D721Med (cell line): Measurements from ENCODE around the gene OTOS.
A peak's percentile ranks its signal among the peaks of the same experiment; 100 is the strongest.

Source experiments
- DNase-seq: peaks from one replicate; pipeline ENCODE4 v3.0.0; 2011; ENCODE audit warnings: low spot score; ENCODE audit not compliant: insufficient read length
- FAIRE-seq: peaks from 2 replicates; lab custom pipeline; 2011; peaks lifted over from hg19 to GRCh38; lab: Jason Lieb, UNC
- TF ChIP-seq, protein P1 (sequence below): IDR thresholded peaks from 2 replicates; pipeline ENCODE4 v1.5.1; 2012; ENCODE audit warnings: mild to moderate bottlenecking, control low read depth; ENCODE audit not compliant: insufficient read depth; ENCODE audit errors: missing control alignments

The OTOS gene

DNA sequence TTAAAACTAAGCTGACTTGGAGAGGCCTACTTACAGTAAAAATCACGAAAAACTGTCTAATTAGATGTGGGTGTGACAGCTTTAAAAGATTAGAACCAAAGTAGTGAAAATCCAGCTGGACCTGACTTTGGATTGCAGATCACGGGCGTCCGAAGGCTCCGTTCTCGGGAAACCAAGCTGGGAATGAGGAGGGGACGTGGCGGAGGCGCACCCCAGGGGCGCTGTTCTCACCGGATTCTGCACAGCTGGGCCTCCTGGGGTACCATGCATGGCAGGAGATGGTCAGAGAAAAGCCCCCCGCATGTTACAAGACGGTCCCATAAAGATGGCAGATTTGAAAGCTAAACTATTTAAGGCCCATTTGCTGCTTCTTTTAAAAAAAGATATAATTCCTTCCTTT lies 5.0 kb upstream of the OTOS start:
- no peak for DNase-seq
- FAIRE-seq, result no peak
- TF ChIP-seq, protein P1, sequence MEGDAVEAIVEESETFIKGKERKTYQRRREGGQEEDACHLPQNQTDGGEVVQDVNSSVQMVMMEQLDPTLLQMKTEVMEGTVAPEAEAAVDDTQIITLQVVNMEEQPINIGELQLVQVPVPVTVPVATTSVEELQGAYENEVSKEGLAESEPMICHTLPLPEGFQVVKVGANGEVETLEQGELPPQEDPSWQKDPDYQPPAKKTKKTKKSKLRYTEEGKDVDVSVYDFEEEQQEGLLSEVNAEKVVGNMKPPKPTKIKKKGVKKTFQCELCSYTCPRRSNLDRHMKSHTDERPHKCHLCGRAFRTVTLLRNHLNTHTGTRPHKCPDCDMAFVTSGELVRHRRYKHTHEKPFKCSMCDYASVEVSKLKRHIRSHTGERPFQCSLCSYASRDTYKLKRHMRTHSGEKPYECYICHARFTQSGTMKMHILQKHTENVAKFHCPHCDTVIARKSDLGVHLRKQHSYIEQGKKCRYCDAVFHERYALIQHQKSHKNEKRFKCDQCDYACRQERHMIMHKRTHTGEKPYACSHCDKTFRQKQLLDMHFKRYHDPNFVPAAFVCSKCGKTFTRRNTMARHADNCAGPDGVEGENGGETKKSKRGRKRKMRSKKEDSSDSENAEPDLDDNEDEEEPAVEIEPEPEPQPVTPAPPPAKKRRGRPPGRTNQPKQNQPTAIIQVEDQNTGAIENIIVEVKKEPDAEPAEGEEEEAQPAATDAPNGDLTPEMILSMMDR, result no peak

DNA sequence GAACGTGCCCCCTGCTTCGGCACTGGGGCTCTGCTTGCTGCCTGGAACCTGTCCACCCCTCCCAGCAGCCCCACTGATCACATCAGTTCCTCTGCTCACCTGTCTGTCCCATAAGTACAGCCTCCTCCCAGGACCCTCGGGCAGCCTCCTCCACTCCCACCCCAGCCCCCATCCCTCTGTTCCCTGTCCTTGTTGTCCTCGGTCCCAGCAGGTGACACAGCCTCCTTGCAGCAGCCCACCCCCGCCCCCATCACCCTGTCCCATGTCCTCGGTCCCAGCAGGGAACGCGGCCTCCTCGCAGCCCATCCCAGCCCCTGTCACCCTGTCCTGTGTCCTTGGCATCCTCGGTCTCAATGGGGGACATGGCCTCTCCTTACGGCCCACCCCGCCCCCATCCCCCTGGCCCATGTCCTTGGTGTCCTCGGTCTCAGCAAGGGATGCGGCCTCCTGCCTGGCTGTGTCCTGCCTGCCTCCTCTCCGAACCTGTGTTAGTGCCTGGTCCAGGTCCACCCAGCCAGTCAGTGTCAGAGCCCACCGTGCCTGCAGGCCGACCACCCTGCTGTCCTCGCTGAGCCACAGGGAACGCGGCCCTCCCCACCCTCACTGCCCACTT lies 4.3 kb upstream of the OTOS start:
- FAIRE-seq (no peak), DNase-seq (no peak)
- TF ChIP-seq, protein P1, result no peak

DNA sequence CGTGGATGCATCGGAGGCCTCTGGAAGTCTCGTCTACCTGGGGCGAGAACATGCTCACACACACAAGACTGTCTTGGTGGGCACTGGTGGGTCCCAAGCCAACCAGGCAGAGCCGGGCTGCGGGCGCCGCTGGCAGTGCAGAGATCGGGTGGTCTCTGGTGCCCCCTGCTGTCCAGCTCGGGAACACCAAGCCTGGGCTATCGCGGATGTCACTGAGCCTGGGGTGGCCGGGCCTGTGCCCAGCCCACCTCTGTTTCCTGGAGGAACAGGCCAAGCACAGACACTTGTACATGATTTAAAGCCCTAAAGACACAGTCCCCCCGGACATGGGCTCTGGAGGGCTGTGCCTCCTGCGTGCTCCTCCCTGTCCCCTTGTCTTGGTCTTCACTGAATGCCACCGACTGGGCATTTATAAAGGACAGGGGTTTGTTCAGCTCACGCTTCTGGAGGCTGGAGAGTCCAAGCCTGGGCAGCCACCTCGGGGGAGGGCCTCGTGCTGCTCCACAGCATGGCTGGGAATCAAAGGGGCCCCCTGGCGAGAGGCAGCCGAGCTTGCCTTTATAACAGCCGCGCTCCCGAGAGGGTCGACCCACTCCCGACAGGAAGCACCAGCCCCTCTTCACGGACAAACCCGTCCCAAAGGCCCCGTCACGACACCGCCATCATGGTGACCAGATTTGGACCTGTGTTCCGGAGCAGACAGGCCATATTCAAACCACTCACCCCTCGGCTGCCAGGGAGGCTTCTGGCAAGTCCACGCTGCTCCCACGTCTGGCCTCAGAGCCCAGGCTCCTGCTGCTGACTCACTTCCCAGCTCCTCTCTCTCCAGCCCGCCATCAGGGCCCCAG lies 3.6 kb upstream of the OTOS start:
- TF ChIP-seq, protein P1, result peak; percentile 79
- FAIRE-seq (no peak), DNase-seq (peak; percentile 94)

DNA sequence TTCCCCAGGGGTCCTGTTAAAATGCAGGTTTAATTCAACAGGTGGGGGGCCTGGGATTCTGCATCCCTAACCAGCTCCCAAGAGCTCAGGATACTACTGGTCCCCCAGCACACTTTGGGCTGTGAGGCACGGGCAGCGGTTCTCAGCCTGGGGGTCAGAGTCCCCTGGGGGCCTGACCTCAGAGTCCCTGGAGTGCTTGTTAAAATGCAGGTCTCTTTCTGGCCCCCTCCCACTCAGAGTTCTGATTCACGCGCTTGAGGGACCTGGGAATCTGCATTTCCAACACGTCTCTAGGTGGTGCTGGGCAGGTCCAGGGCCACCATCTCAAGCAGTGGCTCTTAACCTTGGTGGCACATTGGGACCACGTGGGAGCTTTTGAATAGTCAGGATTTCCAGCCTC lies 2.8 kb upstream of the OTOS start:
- TF ChIP-seq, protein P1, result no peak
- DNase-seq (no peak), FAIRE-seq (no peak)

DNA sequence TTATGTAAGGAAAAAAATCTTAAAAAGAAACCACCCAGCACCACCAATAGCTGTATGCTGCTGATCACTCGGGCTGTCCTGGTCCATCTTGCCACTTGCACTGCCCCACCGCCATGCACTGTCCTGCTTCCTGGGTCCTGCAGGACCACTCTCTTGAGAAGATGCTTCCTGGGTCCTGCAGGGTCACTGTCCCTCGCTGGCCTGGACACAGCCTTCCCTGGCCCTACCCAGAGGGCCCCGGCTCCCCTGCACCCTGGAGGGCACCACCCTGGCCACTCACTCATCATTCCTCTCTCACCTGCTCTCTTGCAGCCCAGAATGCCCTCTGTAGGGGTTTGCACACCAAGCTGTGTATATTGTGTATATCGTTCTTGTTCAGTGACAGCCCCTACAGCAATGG lies 2.4 kb upstream of the OTOS start:
- TF ChIP-seq, protein P1, result no peak
- no peak for FAIRE-seq
- no peak for DNase-seq

DNA sequence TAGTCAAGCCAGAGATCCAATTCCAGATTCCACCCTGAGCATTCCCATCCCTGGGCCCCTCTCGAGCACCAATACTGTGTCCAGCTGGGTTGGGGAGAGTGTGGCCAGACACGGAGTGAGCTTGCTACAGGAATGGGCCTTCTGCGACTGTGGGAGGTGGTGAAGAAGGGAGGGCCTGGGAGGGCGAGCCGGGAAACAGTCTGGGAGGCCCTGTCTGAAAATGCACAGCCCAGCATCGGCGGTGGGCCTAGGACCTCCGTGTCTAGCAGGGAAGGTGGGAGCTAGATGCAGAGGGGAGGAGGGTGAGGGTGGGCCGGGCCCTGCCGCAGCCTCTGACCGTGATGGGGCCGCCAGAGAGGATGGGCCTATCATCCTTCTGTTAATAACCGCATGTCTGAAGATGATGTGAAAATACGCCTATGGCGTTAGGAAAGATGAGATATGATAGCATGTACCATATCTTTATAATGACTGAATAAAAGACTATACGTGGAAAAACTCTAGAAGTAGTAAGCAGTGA lies 1.9 kb upstream of the OTOS start:
- DNase-seq, result no peak
- no peak for FAIRE-seq
- TF ChIP-seq, protein P1, result no peak
